Measurements from ENCODE around the gene SLC17A1.

DNA sequence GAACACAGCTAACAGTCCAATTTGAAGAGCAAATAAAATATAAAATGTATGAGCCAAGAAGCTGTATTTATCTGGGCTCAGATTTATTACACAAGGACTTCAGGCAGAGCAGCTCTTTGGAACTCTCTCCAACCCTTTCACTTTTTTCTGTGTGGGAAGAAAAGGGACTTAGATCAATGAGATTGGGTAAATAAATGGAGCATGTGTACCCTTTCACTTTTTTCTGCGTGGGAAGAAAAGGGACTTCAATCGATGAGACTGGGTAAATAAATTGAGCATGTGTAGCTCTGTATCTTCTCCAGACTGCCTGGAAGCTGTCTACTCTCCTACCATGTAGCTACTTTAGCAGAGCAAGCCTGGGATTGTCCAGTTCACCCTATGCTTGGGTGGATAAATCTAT is 31.5 kb upstream of the SLC17A1 start:
- TF ChIP-seq, protein P1, sequence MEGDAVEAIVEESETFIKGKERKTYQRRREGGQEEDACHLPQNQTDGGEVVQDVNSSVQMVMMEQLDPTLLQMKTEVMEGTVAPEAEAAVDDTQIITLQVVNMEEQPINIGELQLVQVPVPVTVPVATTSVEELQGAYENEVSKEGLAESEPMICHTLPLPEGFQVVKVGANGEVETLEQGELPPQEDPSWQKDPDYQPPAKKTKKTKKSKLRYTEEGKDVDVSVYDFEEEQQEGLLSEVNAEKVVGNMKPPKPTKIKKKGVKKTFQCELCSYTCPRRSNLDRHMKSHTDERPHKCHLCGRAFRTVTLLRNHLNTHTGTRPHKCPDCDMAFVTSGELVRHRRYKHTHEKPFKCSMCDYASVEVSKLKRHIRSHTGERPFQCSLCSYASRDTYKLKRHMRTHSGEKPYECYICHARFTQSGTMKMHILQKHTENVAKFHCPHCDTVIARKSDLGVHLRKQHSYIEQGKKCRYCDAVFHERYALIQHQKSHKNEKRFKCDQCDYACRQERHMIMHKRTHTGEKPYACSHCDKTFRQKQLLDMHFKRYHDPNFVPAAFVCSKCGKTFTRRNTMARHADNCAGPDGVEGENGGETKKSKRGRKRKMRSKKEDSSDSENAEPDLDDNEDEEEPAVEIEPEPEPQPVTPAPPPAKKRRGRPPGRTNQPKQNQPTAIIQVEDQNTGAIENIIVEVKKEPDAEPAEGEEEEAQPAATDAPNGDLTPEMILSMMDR (IDR thresholded peaks at IDR 0.05; ENCODE audit: insufficient read depth, low read length, poor library complexity, severe bottlenecking), result no peak
- no peak for TF ChIP-seq EZH2phosphoT487 (conservative IDR thresholded peaks at IDR 0.05; ENCODE audit: low read length)
